OCI-LY1 (cell line): Measurements from ENCODE around the gene AMY1B.
"Not testable (repeated sequence)": the region's sequence is repeated elsewhere in the genome, so short reads cannot be mapped to it uniquely, and the experiment has no call there.

Experiments
- H2AFZ ChIP-seq: fragments of 200-600 bp; sonication (generic), shearing (Covaris generic); 2 replicates; pipeline ENCODE4 v1.6.0; 2014; ENCODE audit warnings: antibody characterized with exemption, mild to moderate bottlenecking, low read length
- H3F3A ChIP-seq: fragments of 200-600 bp; sonication (generic), shearing (Covaris generic); 2 replicates; pipeline ENCODE4 v1.6.0; 2014; ENCODE audit warnings: mild to moderate bottlenecking, antibody characterized with exemption, low read length, moderate library complexity; ENCODE audit not compliant: insufficient read depth
- H3K27ac ChIP-seq: fragments of 200-600 bp; sonication (generic); 2 replicates; pipeline ENCODE4 v1.5.1; 2014; ENCODE audit warnings: low read length, mixed run types, mild to moderate bottlenecking, low read depth; ENCODE audit not compliant: poor library complexity, severe bottlenecking
- H3K27me3 ChIP-seq: fragments of 200-600 bp; sonication (generic); 2 replicates; pipeline ENCODE4 v1.6.0; 2014; ENCODE audit warnings: antibody characterized with exemption, mild to moderate bottlenecking, low read length, moderate library complexity; ENCODE audit not compliant: insufficient read depth
- H3K36me3 ChIP-seq: fragments of 200-600 bp; sonication (generic); 2 replicates; pipeline ENCODE4 v1.6.1; 2014; ENCODE audit warnings: mild to moderate bottlenecking, antibody characterized with exemption, low read length, moderate library complexity, mixed read lengths; ENCODE audit not compliant: insufficient read depth
- H3K4me1 ChIP-seq: fragments of 200-600 bp; sonication (generic); 2 replicates; pipeline ENCODE4 v1.5.1; 2014; ENCODE audit warnings: mild to moderate bottlenecking, low read length, moderate library complexity; ENCODE audit not compliant: insufficient read depth, severe bottlenecking
- H3K4me2 ChIP-seq: fragments of 200-600 bp; sonication (generic), shearing (Covaris generic); 2 replicates; pipeline ENCODE4 v1.6.1; 2014; ENCODE audit warnings: low read length
- H3K4me3 ChIP-seq: fragments of 200-600 bp; sonication (generic); 2 replicates; pipeline ENCODE4 v1.5.1; 2014; ENCODE audit warnings: low read length, low read depth, mild to moderate bottlenecking, mixed read lengths; ENCODE audit not compliant: poor library complexity, severe bottlenecking
- H3K79me2 ChIP-seq: fragments of 200-600 bp; shearing (Covaris generic); 2 replicates; pipeline ENCODE4 v1.6.1; 2016; ENCODE audit warnings: mixed run types, low read length, mixed read lengths; ENCODE audit not compliant: insufficient read depth
- H3K9ac ChIP-seq: fragments of 200-600 bp; sonication (generic), shearing (Covaris generic); 2 replicates; pipeline ENCODE4 v1.6.1; 2014; ENCODE audit warnings: mild to moderate bottlenecking, low read length, mixed read lengths
- H3K9me2 ChIP-seq: fragments of 200-600 bp; sonication (generic), shearing (Covaris generic); 2 replicates; pipeline ENCODE4 v1.6.1; 2014; ENCODE audit warnings: low read depth, mild to moderate bottlenecking, low read length, mixed read lengths
- H3K9me3 ChIP-seq: fragments of 200-600 bp; shearing (Covaris generic); 2 replicates; pipeline ENCODE4 v1.6.1; 2014; ENCODE audit warnings: low read length, mixed read lengths
- H4K20me1 ChIP-seq: fragments of 200-600 bp; sonication (generic), shearing (Covaris generic); 2 replicates; pipeline ENCODE4 v1.6.0; 2016; ENCODE audit warnings: mild to moderate bottlenecking, low read length; ENCODE audit not compliant: insufficient read depth

Gene AMY1B

DNA sequence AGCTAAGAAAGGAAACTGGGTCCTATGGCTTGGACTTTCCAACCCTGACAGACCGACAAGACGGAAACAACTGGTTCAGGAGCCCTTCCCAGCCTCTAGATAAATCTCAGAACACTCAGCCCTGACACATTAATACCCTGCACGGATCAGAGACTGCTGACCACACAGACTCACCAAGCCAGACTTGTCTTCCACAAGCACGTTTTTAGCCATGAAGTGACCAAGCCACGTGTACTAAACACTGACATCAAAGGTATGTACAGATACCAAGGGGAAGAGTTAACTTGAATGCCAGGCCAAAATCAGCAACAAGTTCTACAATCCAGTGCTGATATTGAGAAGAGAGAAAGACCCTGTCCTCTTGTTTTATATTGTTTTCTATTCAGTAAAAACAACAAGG, at the start of gene AMY1B:
AMY1B (minus strand) TSS at position 101 of the 400 bp plus-strand sequence. CDS start 571 bp downstream, outside the sequence.
- not testable (repeated sequence) for H3K4me1 ChIP-seq, H3K4me2 ChIP-seq, H4K20me1 ChIP-seq, H3K9ac ChIP-seq, H3K9me2 ChIP-seq, H3K4me3 ChIP-seq, H3K27me3 ChIP-seq, H3K27ac ChIP-seq, H2AFZ ChIP-seq, H3K36me3 ChIP-seq, H3K9me3 ChIP-seq, H3F3A ChIP-seq, H3K79me2 ChIP-seq

- H3K4me1 ChIP-seq = not testable (repeated sequence)
Measured at GRCh38 chr1:103745040-103745439, 49.0 kb upstream of the AMY1B start.

GRCh38 chr1:103744449-103744848, 48.4 kb upstream of the AMY1B start:
- H3K9me2 ChIP-seq, H3K4me2 ChIP-seq, H3K27ac ChIP-seq, H3K9me3 ChIP-seq, H3K4me1 ChIP-seq, H3K27me3 ChIP-seq, H3K79me2 ChIP-seq, H3K4me3 ChIP-seq, H3K36me3 ChIP-seq, H3K9ac ChIP-seq, H3F3A ChIP-seq, H4K20me1 ChIP-seq, H2AFZ ChIP-seq: not testable (repeated sequence)

More at GRCh38 chr1:103745040-103745439, 49.0 kb upstream of the AMY1B start:
- not testable (repeated sequence) for H3K9me3 ChIP-seq, H3K4me3 ChIP-seq, H2AFZ ChIP-seq, H3F3A ChIP-seq, H3K27ac ChIP-seq, H3K27me3 ChIP-seq, H4K20me1 ChIP-seq, H3K4me2 ChIP-seq, H3K36me3 ChIP-seq, H3K79me2 ChIP-seq, H3K9ac ChIP-seq, H3K9me2 ChIP-seq

DNA sequence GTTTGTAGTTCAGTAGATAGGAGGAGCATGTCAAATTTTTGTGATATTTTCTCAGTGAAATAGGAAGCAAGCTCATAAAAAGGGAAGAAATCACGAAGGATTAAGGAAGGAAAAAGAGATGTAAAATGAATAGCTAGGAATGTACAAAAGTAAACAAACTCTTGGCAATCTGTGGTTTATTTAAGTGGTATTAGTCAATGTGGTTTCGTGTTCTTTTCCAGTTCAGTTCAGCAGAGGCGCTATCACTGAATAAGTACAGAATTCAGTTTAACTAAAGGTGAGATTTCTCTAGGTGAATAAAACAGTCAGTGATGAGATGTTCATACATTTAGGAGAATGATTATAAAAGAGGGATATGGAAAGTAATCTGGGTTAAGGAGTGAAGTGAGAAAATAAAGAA, 42.0 kb upstream of the AMY1B start:
- not testable (repeated sequence) for H3K4me3 ChIP-seq, H2AFZ ChIP-seq, H3K9me2 ChIP-seq, H3K9me3 ChIP-seq, H3K4me2 ChIP-seq, H4K20me1 ChIP-seq, H3K36me3 ChIP-seq, H3K4me1 ChIP-seq, H3F3A ChIP-seq, H3K27ac ChIP-seq, H3K27me3 ChIP-seq, H3K79me2 ChIP-seq, H3K9ac ChIP-seq

DNA sequence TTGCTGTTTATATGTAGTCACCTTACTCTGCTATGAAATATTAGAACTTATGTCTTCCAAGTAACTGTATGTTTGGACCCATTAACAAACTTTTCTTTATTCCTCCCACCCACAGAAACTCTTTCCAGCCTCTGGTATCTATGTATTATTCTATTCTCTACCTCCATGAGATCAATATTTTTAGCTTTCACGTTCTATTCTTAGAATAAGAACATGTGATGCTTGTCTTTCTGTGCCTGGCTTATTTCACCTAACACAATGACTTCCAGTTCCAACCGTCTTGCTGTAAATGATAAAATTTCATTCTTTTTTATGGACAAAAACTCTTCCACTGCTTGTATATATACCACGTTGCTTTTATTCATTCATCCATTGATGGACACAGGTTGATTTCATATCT, 39.3 kb upstream of the AMY1B start:
- H3K4me2 ChIP-seq, H3K79me2 ChIP-seq, H3K4me1 ChIP-seq: not testable (repeated sequence)

GRCh38 chr1:103721473-103721872, 25.5 kb upstream of the AMY1B start:
- not testable (repeated sequence) for H3K9me2 ChIP-seq, H3K9me3 ChIP-seq, H3K79me2 ChIP-seq, H4K20me1 ChIP-seq, H3K36me3 ChIP-seq, H2AFZ ChIP-seq, H3K4me1 ChIP-seq, H3K4me2 ChIP-seq, H3K27ac ChIP-seq, H3K27me3 ChIP-seq, H3F3A ChIP-seq, H3K4me3 ChIP-seq, H3K9ac ChIP-seq

More for the DNA sequence above, 39.3 kb upstream of the AMY1B start:
- H3K9me3 ChIP-seq, H3K27me3 ChIP-seq, H3K9me2 ChIP-seq, H3K4me3 ChIP-seq, H2AFZ ChIP-seq, H3K9ac ChIP-seq, H4K20me1 ChIP-seq, H3F3A ChIP-seq, H3K36me3 ChIP-seq, H3K27ac ChIP-seq: not testable (repeated sequence)

GRCh38 chr1:103717404-103717803, 21.4 kb upstream of the AMY1B start:
- not testable (repeated sequence) for H3K79me2 ChIP-seq, H3K4me1 ChIP-seq, H4K20me1 ChIP-seq, H3K27ac ChIP-seq, H3K4me2 ChIP-seq, H3K27me3 ChIP-seq, H3K36me3 ChIP-seq, H3F3A ChIP-seq, H3K9ac ChIP-seq, H2AFZ ChIP-seq, H3K9me2 ChIP-seq, H3K9me3 ChIP-seq, H3K4me3 ChIP-seq

DNA sequence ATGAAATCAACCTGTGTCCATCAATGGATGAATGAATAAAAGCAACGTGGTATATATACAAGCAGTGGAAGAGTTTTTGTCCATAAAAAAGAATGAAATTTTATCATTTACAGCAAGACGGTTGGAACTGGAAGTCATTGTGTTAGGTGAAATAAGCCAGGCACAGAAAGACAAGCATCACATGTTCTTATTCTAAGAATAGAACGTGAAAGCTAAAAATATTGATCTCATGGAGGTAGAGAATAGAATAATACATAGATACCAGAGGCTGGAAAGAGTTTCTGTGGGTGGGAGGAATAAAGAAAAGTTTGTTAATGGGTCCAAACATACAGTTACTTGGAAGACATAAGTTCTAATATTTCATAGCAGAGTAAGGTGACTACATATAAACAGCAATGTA, 14.4 kb upstream of the AMY1B start:
- H2AFZ ChIP-seq, H3K27me3 ChIP-seq, H3K9ac ChIP-seq, H3K4me2 ChIP-seq, H3K4me1 ChIP-seq, H3F3A ChIP-seq, H3K9me3 ChIP-seq, H4K20me1 ChIP-seq, H3K9me2 ChIP-seq, H3K79me2 ChIP-seq, H3K4me3 ChIP-seq, H3K27ac ChIP-seq, H3K36me3 ChIP-seq: not testable (repeated sequence)
